Lower lobe of right lung (tissue), 2 donors: ENCODE data around the gene ARL16. TPM values are rescaled to one million over a fixed set of nuclear protein-coding genes. Genes with fewer than 3 reads are reported as not detected.

Experiments
- ATAC-seq, 2 donors: fragments of 200-7000 bp; cut with Tn5 transposase; one replicate each; pipeline ENCODE4 v1.9.1; 2020 to 2022; ENCODE audit warnings: mild to moderate bottlenecking in 2 of 2, moderate library complexity in 2 of 2
- DNase-seq: peaks from one replicate; pipeline ENCODE4 v3.0.0-alpha.2; 2020
- H3K27ac ChIP-seq: fragments of 200-600 bp; one replicate; pipeline ENCODE4 v1.8.0; 2022
- H3K27me3 ChIP-seq: fragments of 200-600 bp; one replicate; pipeline ENCODE4 v1.8.0; 2022; ENCODE audit warnings: low read depth
- H3K36me3 ChIP-seq: fragments of 200-600 bp; one replicate; pipeline ENCODE4 v1.8.0; 2022; ENCODE audit warnings: mild to moderate bottlenecking
- H3K4me1 ChIP-seq: fragments of 200-600 bp; one replicate; pipeline ENCODE4 v1.8.0; 2022
- H3K4me3 ChIP-seq: fragments of 200-600 bp; one replicate; pipeline ENCODE4 v1.8.0; 2022; ENCODE audit warnings: mild to moderate bottlenecking
- H3K9me3 ChIP-seq: fragments of 200-600 bp; one replicate; pipeline ENCODE4 v1.8.0; 2022
- intact Hi-C: fragments of 100-400 bp; cut with DNase I; formaldehyde crosslinking; loops from one replicate; pipeline ENCODE4 v1.11.0; 2022
- total RNA-seq: library from RNA; stranded (reverse); fragmentation: NEBNext Ultra II Directional; extraction: Animal tissue kit (Norgen Biotek cat#: 25700); gene quantifications from one replicate; pipeline ENCODE4 v1.2.1, GENCODE V29; 2021
- TF ChIP-seq, protein P1 (sequence below): fragments of 200-600 bp; IDR thresholded peaks from one replicate; pipeline ENCODE4 v1.8.0; 2022; ENCODE audit warnings: antibody characterized with exemption, mild to moderate bottlenecking
- donor health status: DM: no; HTN: yes; CAD: no; lungs with severe emphysema.

The ARL16 gene
- total RNA-seq, 1 donor from 2014 or later: 19.0 TPM

DNA sequence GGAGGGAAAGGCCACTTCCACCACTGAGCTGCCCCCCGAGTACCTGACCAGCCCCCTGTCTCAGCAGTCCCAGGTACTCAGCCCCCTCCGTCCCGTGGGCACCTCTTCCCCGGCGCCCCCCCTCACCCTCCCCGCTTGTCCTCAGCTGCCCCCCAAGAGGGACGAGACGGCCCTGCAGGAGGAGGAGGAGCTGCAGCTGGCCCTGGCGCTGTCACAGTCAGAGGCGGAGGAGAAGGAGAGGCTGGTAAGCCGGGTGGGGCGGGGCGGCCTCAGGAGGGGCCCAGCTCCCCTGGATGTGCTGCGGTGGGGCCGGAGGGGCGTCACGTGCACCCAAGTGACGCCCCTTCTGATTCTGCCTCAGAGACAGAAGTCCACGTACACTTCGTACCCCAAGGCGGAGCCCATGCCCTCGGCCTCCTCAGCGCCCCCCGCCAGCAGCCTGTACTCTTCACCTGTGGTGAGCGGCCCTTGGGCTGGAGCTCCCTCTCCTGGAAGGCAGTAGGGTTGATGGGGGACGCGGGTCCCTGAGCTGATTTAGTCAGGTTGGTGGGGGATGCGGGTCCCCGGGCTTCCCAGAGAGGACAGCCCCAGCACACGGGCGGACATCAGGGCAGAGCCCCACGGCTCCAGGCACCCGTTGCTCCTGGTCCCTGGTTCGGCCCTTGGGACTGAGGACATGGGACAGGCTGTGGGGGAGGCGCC lies 10.1 kb upstream of the ARL16 start:
- Histone ChIP-seq H3K27ac (no peak overlapping the region), H3K36me3 (peaks cover 100% of the 10 kb centered on the region), H3K27me3 (no peaks in the 10 kb centered on the region), H3K4me3 (no peak overlapping the region), H3K4me1 (no peaks in the 10 kb centered on the region), H3K9me3 (no peaks in the 10 kb centered on the region)
- no peak for DNase-seq
- no peak for ATAC-seq
- intact Hi-C loops: no loop called here
- TF ChIP-seq, protein P1, sequence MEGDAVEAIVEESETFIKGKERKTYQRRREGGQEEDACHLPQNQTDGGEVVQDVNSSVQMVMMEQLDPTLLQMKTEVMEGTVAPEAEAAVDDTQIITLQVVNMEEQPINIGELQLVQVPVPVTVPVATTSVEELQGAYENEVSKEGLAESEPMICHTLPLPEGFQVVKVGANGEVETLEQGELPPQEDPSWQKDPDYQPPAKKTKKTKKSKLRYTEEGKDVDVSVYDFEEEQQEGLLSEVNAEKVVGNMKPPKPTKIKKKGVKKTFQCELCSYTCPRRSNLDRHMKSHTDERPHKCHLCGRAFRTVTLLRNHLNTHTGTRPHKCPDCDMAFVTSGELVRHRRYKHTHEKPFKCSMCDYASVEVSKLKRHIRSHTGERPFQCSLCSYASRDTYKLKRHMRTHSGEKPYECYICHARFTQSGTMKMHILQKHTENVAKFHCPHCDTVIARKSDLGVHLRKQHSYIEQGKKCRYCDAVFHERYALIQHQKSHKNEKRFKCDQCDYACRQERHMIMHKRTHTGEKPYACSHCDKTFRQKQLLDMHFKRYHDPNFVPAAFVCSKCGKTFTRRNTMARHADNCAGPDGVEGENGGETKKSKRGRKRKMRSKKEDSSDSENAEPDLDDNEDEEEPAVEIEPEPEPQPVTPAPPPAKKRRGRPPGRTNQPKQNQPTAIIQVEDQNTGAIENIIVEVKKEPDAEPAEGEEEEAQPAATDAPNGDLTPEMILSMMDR: no peak

DNA sequence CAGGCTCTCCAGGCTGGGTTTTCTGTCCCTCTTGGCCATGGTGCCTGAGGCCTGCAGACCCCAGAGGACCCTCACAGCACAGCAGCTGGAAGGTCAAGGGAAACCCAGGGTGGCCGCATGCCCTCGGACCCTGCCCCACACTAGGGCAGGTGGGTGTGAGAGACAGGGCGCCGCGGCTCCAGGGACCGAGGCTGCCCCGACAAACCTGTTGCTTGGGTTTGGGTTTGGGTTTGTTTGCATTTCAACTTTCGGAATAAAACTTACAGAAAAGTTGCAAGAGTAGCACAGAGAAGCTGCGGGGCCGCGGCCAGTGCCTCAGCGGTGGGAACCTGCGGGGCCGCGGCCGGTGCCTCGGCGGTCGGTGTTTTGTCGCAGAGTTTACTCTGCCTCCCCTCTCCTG lies 8.0 kb upstream of the ARL16 start:
- no peak for ATAC-seq
- TF ChIP-seq, protein P1: no peak
- Histone ChIP-seq H3K27me3 (no peaks in the 10 kb centered on the region), H3K36me3 (peaks cover 100% of the 10 kb centered on the region), H3K4me1 (no peaks in the 10 kb centered on the region), H3K9me3 (no peaks in the 10 kb centered on the region), H3K4me3 (no peak overlapping the region), H3K27ac (no peak overlapping the region)
- intact Hi-C loops: no loop called here
- DNase-seq: no peak

DNA sequence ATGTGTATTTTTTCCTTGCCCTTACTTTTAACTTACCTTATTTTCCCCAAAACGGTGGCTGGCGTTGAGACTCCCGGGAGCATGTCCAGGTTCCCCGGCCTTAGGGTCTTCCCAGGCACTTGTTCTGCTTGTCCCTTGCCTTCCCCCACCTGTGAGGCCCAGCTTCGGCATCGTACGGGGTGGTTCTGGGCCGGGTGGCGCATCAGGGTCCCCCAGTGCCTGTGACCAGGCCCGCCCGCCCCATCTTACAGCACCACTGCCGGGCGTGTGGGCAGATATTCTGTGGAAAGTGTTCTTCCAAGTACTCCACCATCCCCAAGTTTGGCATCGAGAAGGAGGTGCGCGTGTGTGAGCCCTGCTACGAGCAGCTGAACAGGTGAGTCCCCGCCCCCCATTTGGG lies 7.6 kb upstream of the ARL16 start:
- Histone ChIP-seq H3K36me3 (peaks cover 100% of the 10 kb centered on the region), H3K9me3 (no peaks in the 10 kb centered on the region), H3K27me3 (no peaks in the 10 kb centered on the region), H3K4me3 (no peak overlapping the region), H3K4me1 (no peaks in the 10 kb centered on the region), H3K27ac (no peak overlapping the region)
- ATAC-seq: no peak
- TF ChIP-seq, protein P1: no peak
- intact Hi-C loops: no loop called here
- DNase-seq: no peak

DNA sequence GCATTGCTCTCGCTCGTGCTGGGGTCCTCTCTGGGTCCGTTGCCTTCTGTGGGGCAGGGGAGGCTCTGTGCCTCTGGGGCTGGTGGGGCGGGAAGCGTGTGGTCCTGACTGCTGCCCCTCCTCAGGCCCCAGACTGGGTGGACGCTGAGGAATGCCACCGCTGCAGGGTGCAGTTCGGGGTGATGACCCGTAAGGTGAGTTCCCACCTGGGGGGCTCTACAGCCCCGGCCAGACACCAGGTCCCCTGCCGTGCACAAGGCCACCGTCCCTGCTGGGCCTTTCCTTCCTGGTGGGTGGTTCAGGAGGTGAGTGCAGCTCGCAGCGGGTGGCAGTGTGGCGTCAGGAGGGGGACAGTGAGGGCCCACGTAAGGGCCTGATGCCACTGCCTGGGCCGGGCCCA lies 7.0 kb upstream of the ARL16 start:
- ATAC-seq (no peak), DNase-seq (no peak)
- peaks cover 3% of the 10 kb centered on the region for H3K4me1 ChIP-seq
- H3K27ac ChIP-seq: no peak overlapping the region
- intact Hi-C loops: no loop called here
- TF ChIP-seq, protein P1: no peak
- no peaks in the 10 kb centered on the region for H3K9me3 ChIP-seq
- H3K36me3 ChIP-seq: peaks cover 98% of the 10 kb centered on the region
- no peaks in the 10 kb centered on the region for H3K27me3 ChIP-seq
- H3K4me3 ChIP-seq: no peak overlapping the region

DNA sequence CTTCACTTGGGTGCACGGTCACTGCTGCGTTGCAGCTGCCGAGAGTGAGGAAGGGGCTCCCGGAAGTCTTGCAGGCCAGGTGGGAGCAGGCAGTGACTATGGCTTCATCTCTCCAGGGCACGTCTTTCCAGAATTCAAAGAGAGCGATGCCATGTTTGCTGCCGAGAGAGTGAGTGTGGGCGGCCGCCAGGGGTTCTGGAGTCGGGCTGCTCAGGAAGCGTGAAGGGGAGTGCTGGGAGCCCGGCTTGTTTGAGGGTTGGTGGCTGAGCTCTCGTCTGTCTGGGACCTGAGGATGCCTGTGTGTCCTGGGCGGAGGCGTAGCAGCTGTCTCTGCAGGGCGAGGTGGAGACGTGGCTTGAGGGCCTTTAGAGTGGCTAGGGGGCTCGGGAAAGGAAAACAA lies 6.5 kb upstream of the ARL16 start:
- Histone ChIP-seq H3K27ac (no peak overlapping the region), H3K27me3 (no peaks in the 10 kb centered on the region), H3K4me3 (no peak overlapping the region), H3K4me1 (peaks cover 8% of the 10 kb centered on the region), H3K9me3 (no peaks in the 10 kb centered on the region), H3K36me3 (peaks cover 93% of the 10 kb centered on the region)
- TF ChIP-seq, protein P1: no peak
- intact Hi-C loops: no loop called here
- no peak for DNase-seq
- no peak for ATAC-seq
